ENCODE data around the gene CHCHD4. TPM values are rescaled to one million over a fixed set of nuclear protein-coding genes. Genes with fewer than 3 reads are reported as not detected.

CHCHD4 gene
- total RNA-seq, 2 donors from 2014 or later = 11.6 to 27.6 TPM

DNA sequence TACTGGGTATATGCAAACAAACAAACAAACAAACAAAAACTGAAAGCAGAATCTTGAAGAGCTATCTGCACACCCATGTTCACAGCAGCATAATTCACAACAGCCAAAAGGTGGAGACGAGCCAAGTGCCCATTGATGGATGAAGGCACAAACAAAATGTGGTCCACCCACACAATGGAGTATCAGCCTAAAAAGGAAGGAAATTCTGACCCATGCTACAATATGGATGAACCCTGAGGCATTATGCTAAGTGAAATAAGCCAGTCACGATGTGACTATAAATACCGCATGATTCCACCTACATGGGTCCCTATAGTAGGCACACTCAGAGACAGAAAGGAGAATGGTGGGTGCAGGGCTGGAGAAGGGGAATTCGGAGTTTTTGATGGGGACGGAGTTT is 29.6 kb upstream of the CHCHD4 start:
- Mint-ChIP-seq H3K36me3 (ENCODE audit: low read depth) (peaks cover 75% of the 10 kb centered on the region), H3K27me3 (no peaks in the 10 kb centered on the region), H3K9me3 (no peaks in the 10 kb centered on the region), H3K4me1 (peaks cover 5% of the 10 kb centered on the region), H3K4me3 (no peak overlapping the region), H3K27ac (no peak overlapping the region)
- ATAC-seq (replicated peaks) = no peak

- no peak for ATAC-seq (replicated peaks)
- no peak overlapping the region for H3K4me3 Mint-ChIP-seq
- no peaks in the 10 kb centered on the region for H3K9me3 Mint-ChIP-seq
- H3K27me3 Mint-ChIP-seq = no peaks in the 10 kb centered on the region
- peak overlapping the region; percentile 36 for H3K27ac Mint-ChIP-seq
- H3K4me1 Mint-ChIP-seq = peaks cover 5% of the 10 kb centered on the region
- peaks cover 72% of the 10 kb centered on the region for H3K36me3 Mint-ChIP-seq (ENCODE audit: low read depth)
Observed at GRCh38 chr3:14153663-14154062, 29.0 kb upstream of the CHCHD4 start.

- Mint-ChIP-seq H3K9me3 (no peaks in the 10 kb centered on the region), H3K36me3 (ENCODE audit: low read depth) (peaks cover 70% of the 10 kb centered on the region), H3K4me1 (peaks cover 5% of the 10 kb centered on the region), H3K4me3 (no peak overlapping the region), H3K27ac (peak overlapping the region; percentile 63), H3K27me3 (no peaks in the 10 kb centered on the region)
- no peak for ATAC-seq (replicated peaks)
Observed at GRCh38 chr3:14152963-14153355, 28.3 kb upstream of the CHCHD4 start.

- Mint-ChIP-seq H3K9me3 (no peaks in the 10 kb centered on the region), H3K27ac (peak overlapping the region; percentile 63), H3K4me3 (no peak overlapping the region), H3K36me3 (ENCODE audit: low read depth) (peaks cover 70% of the 10 kb centered on the region), H3K27me3 (no peaks in the 10 kb centered on the region), H3K4me1 (peaks cover 5% of the 10 kb centered on the region)
- ATAC-seq (replicated peaks) = no peak
Observed at GRCh38 chr3:14152233-14152962, 27.7 kb upstream of the CHCHD4 start.

GRCh38 chr3:14151471-14152083 is 26.9 kb upstream of the CHCHD4 start:
- H3K4me3 Mint-ChIP-seq = no peak overlapping the region
- ATAC-seq (replicated peaks) = no peak

DNA sequence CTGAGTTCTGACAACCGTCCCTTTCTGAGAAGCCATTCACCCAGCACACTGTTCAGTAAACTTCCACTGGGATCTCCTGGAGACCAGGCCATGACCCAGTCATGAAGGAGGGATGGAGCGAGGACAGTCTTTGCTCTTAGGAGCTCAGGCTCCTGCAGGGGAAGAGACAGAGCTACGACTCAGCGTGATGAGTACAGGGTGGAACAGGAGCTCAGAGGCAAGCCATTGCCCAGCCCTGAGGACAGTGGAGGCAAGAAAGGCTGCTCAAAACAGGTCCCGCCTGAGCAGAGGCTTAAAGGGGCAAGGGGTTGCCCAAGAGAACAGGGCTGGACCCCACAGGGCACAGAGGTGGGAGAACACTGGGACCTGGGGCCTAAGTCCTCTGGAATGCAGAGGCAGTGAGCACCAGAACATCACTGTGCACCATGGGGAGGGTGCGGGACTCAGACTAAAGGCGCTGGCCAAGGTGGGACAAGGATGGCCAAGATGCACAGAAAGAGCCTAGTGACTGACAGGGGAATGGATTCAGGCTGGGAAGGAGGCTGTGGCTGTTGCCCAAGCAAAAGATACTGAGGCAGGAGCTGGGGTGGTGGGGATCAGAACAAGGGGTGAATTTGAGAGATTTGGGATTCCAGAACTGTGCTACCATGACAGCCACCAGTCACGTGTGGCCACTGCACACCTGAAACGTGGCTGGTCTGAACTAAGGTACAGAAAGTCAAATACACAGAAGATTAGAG is 26.0 kb upstream of the CHCHD4 start:
- no peak overlapping the region for H3K4me3 Mint-ChIP-seq
- no peak for ATAC-seq (replicated peaks)
- H3K9me3 Mint-ChIP-seq = no peaks in the 10 kb centered on the region
- H3K27me3 Mint-ChIP-seq = no peaks in the 10 kb centered on the region
- peaks cover 68% of the 10 kb centered on the region for H3K36me3 Mint-ChIP-seq (ENCODE audit: low read depth)
- peak overlapping the region; percentile 54 for H3K27ac Mint-ChIP-seq
- H3K4me1 Mint-ChIP-seq = peaks cover 4% of the 10 kb centered on the region

More at GRCh38 chr3:14151471-14152083, 26.9 kb upstream of the CHCHD4 start:
- no peak overlapping the region for H3K27ac Mint-ChIP-seq
- H3K9me3 Mint-ChIP-seq = no peaks in the 10 kb centered on the region
- no peaks in the 10 kb centered on the region for H3K27me3 Mint-ChIP-seq
- peaks cover 69% of the 10 kb centered on the region for H3K36me3 Mint-ChIP-seq (ENCODE audit: low read depth)
- H3K4me1 Mint-ChIP-seq = peaks cover 5% of the 10 kb centered on the region

DNA sequence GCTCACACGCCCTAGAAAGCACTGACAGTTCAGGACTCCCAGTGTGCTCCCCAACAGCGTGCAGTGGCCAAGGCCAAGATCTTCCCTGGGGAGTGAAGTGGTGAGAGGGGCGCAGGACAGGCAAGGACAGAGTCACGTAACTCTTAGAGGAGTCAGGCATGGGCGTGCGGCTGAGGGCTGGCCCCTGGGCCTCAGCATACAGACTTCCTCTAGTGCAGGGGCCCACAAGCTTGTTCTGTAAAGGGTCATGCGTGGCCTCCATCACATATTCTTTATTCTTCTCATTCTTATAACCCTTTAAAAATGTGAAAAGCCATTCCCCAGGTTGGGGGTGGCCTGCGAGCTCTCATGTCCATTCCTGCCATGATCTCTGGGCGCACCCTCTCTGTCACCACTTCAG is 25.4 kb upstream of the CHCHD4 start:
- Mint-ChIP-seq H3K27me3 (no peaks in the 10 kb centered on the region), H3K27ac (peak overlapping the region; percentile 61), H3K36me3 (ENCODE audit: low read depth) (peaks cover 66% of the 10 kb centered on the region), H3K4me3 (no peak overlapping the region), H3K9me3 (no peaks in the 10 kb centered on the region), H3K4me1 (peaks cover 8% of the 10 kb centered on the region)
- ATAC-seq (replicated peaks) = no peak

DNA sequence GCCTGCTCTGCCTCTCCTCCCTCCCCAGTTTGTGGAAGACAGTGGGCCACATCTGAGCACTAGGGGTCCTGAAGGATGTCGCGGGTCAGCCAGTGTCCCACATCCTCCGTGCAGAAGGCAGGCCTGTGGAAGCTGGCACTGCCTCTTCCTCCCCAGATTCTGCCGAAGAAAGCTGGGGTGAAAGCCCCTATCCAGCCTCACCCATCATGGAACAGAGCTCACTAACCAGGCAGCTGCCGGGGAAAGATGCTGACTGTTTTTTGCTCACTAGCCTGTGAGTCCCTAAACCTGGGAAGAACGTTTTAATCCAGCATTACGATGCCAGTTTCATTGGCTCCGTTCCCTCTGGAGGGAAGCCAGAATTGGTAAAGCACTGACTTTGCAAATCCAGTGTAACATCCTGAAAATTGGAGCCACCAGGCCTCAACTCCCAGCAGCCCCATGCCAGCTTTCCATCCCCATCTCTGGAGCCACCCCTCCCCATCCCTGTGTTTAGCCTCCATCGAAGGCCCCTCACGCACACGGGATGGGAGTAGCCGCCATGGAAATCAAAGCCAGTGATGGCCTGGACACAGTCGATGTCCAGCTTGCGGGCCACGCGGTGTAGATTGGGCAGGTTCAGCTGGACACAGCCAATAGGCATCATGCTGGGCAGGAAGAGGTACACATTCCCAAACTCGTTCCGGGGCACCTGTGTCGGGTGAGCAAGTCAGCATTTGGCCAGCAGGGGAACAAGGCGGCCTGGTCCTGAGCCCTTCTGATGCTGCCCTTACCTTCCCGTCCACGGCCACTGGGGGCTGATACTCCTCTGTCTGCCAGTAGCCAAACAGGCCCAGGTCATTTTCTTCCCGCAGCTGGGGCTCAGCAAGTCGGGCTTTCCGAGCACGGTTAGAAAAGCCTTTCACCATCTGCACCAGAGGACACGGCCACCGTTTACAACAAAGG is 23.6 kb upstream of the CHCHD4 start:
- peaks cover 59% of the 10 kb centered on the region for H3K36me3 Mint-ChIP-seq (ENCODE audit: low read depth)
- no peak overlapping the region for H3K4me3 Mint-ChIP-seq
- no peaks in the 10 kb centered on the region for H3K9me3 Mint-ChIP-seq
- H3K4me1 Mint-ChIP-seq = peaks cover 20% of the 10 kb centered on the region
- no peaks in the 10 kb centered on the region for H3K27me3 Mint-ChIP-seq
- ATAC-seq (replicated peaks) = no peak
- peak overlapping the region; percentile 96 for H3K27ac Mint-ChIP-seq

GRCh38 chr3:14147617-14148016 is 22.9 kb upstream of the CHCHD4 start:
- peaks cover 25% of the 10 kb centered on the region for H3K4me1 Mint-ChIP-seq
- H3K36me3 Mint-ChIP-seq (ENCODE audit: low read depth) = peaks cover 52% of the 10 kb centered on the region
- H3K27ac Mint-ChIP-seq = peak overlapping the region; percentile 96
- ATAC-seq (replicated peaks) = no peak
- H3K9me3 Mint-ChIP-seq = no peaks in the 10 kb centered on the region
- H3K4me3 Mint-ChIP-seq = no peak overlapping the region
- H3K27me3 Mint-ChIP-seq = no peaks in the 10 kb centered on the region

DNA sequence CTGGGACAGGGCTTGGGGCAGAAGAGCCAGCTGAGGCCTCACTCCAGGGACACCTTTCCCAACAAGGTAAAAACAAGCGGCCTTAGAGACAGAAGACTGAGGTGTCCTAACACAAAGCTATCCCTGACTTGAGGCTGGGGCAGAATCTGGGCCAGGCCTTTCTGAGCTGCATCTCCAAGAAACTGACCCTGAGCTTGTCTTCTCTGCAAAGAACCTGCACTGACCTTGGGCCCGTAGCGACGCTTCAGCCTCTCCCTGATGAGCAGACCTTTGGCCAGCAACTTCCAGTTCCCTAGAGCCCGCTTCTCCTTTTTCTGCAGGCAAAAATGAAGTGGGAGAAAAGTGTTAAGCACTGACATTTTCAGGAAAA is 22.4 kb upstream of the CHCHD4 start:
- Mint-ChIP-seq H3K36me3 (ENCODE audit: low read depth) (peaks cover 52% of the 10 kb centered on the region), H3K4me1 (peaks cover 31% of the 10 kb centered on the region), H3K9me3 (no peaks in the 10 kb centered on the region), H3K27ac (peak overlapping the region; percentile 96), H3K27me3 (no peaks in the 10 kb centered on the region), H3K4me3 (no peak overlapping the region)
- no peak for ATAC-seq (replicated peaks)

- Mint-ChIP-seq H3K27me3 (no peaks in the 10 kb centered on the region), H3K9me3 (no peaks in the 10 kb centered on the region), H3K4me1 (peaks cover 36% of the 10 kb centered on the region), H3K27ac (peak overlapping the region; percentile 96), H3K4me3 (no peak overlapping the region), H3K36me3 (ENCODE audit: low read depth) (peaks cover 57% of the 10 kb centered on the region)
- no peak for ATAC-seq (replicated peaks)
Observed at GRCh38 chr3:14146381-14147065, 21.9 kb upstream of the CHCHD4 start.

- H3K27ac Mint-ChIP-seq = peak overlapping the region; percentile 96
- no peak overlapping the region for H3K4me3 Mint-ChIP-seq
- H3K36me3 Mint-ChIP-seq (ENCODE audit: low read depth) = peaks cover 62% of the 10 kb centered on the region
- no peaks in the 10 kb centered on the region for H3K9me3 Mint-ChIP-seq
- no peak for ATAC-seq (replicated peaks)
- H3K27me3 Mint-ChIP-seq = no peaks in the 10 kb centered on the region
- peaks cover 40% of the 10 kb centered on the region for H3K4me1 Mint-ChIP-seq
Observed at GRCh38 chr3:14145670-14146380, 21.2 kb upstream of the CHCHD4 start.

GRCh38 chr3:14145236-14145635 is 20.6 kb upstream of the CHCHD4 start:
- Mint-ChIP-seq H3K4me3 (peak overlapping the region; percentile 52), H3K27ac (peak overlapping the region; percentile 96), H3K27me3 (no peaks in the 10 kb centered on the region), H3K4me1 (peaks cover 40% of the 10 kb centered on the region), H3K9me3 (no peaks in the 10 kb centered on the region), H3K36me3 (ENCODE audit: low read depth) (peaks cover 62% of the 10 kb centered on the region)
- no peak for ATAC-seq (replicated peaks)
